ENCODE results near the gene TK2.

Gene TK2

GRCh38 chr16:66478733-66479511, 71.0 kb downstream of the TK2 start:
- Histone ChIP-seq H3K27ac (ENCODE audit: low read depth, low read length, severe bottlenecking) (no peak overlapping the region), H3K4me3 (ENCODE audit: extremely low read depth, insufficient read depth, low read length, poor library complexity, severe bottlenecking) (no peak overlapping the region), H3K36me3 (ENCODE audit: control insufficient read depth, insufficient read depth, low read length) (no peaks in the 10 kb centered on the region), H3K9me3 (ENCODE audit: control insufficient read depth, low read length) (no peaks in the 10 kb centered on the region), H3K4me1 (ENCODE audit: control insufficient read depth, insufficient read depth, low read length, poor library complexity, severe bottlenecking) (no peaks in the 10 kb centered on the region)
- WGBS, 2 experiments (ENCODE audit: insufficient coverage in 2 of 2), result 28 to 37% methylated on average over 6 to 7 of the region's 10 CpGs

- H3K27ac ChIP-seq (ENCODE audit: low read depth, low read length, severe bottlenecking), result no peak overlapping the region
- H3K36me3 ChIP-seq (ENCODE audit: control insufficient read depth, insufficient read depth, low read length), result no peaks in the 10 kb centered on the region
- no peaks in the 10 kb centered on the region for H3K4me1 ChIP-seq (ENCODE audit: control insufficient read depth, insufficient read depth, low read length, poor library complexity, severe bottlenecking)
- no peaks in the 10 kb centered on the region for H3K9me3 ChIP-seq (ENCODE audit: control insufficient read depth, low read length)
- H3K4me3 ChIP-seq (ENCODE audit: extremely low read depth, insufficient read depth, low read length, poor library complexity, severe bottlenecking), result no peak overlapping the region
- WGBS, 2 experiments (ENCODE audit: insufficient coverage in 2 of 2), result 86 to 89% methylated on average over 1 to 2 of the region's 2 CpGs
Measured at GRCh38 chr16:66477028-66477515, 72.8 kb downstream of the TK2 start.

- no peaks in the 10 kb centered on the region for H3K9me3 ChIP-seq (ENCODE audit: control insufficient read depth, low read length)
- 74 to 84% methylated on average over 5 to 7 of the region's 8 CpGs for WGBS, 2 experiments (ENCODE audit: insufficient coverage in 2 of 2)
- no peak overlapping the region for H3K27ac ChIP-seq (ENCODE audit: low read depth, low read length, severe bottlenecking)
- no peak overlapping the region for H3K4me3 ChIP-seq (ENCODE audit: extremely low read depth, insufficient read depth, low read length, poor library complexity, severe bottlenecking)
- no peaks in the 10 kb centered on the region for H3K4me1 ChIP-seq (ENCODE audit: control insufficient read depth, insufficient read depth, low read length, poor library complexity, severe bottlenecking)
- H3K36me3 ChIP-seq (ENCODE audit: control insufficient read depth, insufficient read depth, low read length), result no peaks in the 10 kb centered on the region
Measured at GRCh38 chr16:66476328-66477027, 73.4 kb downstream of the TK2 start.

GRCh38 chr16:66475232-66475631, 74.7 kb downstream of the TK2 start:
- Histone ChIP-seq H3K36me3 (ENCODE audit: control insufficient read depth, insufficient read depth, low read length) (no peaks in the 10 kb centered on the region), H3K4me3 (ENCODE audit: extremely low read depth, insufficient read depth, low read length, poor library complexity, severe bottlenecking) (no peak overlapping the region), H3K4me1 (ENCODE audit: control insufficient read depth, insufficient read depth, low read length, poor library complexity, severe bottlenecking) (peaks cover 8% of the 10 kb centered on the region), H3K9me3 (ENCODE audit: control insufficient read depth, low read length) (no peaks in the 10 kb centered on the region), H3K27ac (ENCODE audit: low read depth, low read length, severe bottlenecking) (no peak overlapping the region)
- WGBS, 2 experiments (ENCODE audit: insufficient coverage in 2 of 2), result 84% methylated on average over 2 of the region's 2 CpGs; no CpG with 5 or more reads in 1 of the 2 experiments

GRCh38 chr16:66474750-66475199, 75.1 kb downstream of the TK2 start:
- H3K36me3 ChIP-seq (ENCODE audit: control insufficient read depth, insufficient read depth, low read length), result no peaks in the 10 kb centered on the region
- 43 to 47% methylated on average over 3 of the region's 4 CpGs for WGBS, 2 experiments (ENCODE audit: insufficient coverage in 2 of 2)
- no peaks in the 10 kb centered on the region for H3K9me3 ChIP-seq (ENCODE audit: control insufficient read depth, low read length)
- H3K27ac ChIP-seq (ENCODE audit: low read depth, low read length, severe bottlenecking), result no peak overlapping the region
- H3K4me1 ChIP-seq (ENCODE audit: control insufficient read depth, insufficient read depth, low read length, poor library complexity, severe bottlenecking), result peaks cover 8% of the 10 kb centered on the region
- H3K4me3 ChIP-seq (ENCODE audit: extremely low read depth, insufficient read depth, low read length, poor library complexity, severe bottlenecking), result no peak overlapping the region

DNA sequence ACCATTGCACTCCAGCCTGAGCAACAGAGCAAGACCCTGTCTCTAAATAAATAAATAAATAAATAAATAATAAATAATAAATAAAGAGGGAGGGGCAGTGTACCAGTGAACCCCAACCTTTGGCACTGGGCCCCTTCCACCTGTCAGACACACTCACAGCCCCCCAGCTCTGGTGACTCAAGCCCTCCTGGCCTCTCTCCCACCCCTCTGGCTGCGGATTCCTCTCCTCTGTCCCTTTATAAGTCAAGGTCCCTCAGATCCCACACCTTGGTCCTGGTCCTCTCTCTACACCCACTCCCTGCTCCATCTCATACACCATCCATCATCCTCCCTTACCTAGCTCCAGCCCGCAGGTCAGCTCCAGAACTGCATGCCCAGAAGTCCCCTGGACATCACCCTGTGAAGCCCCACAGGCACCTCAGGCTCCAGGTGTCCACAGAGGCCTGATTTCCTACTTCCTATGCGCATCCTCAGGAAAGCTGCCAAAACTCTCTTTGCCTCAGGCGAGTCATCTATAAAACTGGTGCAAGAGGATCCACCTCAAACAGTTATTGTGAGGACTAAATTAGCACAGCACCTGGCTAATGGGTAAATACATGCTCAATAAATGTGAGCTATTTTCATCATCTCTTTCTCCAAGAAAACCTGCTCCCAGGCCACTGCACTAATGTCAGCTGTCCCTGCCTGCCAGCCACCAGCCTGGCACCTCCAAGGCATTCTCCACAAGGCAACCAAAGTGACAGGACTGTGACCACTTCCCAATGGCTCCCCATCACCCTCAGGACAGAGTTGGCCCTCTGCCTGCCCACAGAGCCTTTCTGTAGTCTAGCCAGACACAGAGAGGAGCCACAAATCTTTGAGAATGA, 76.0 kb downstream of the TK2 start:
- no peak overlapping the region for H3K27ac ChIP-seq (ENCODE audit: low read depth, low read length, severe bottlenecking)
- no peak overlapping the region for H3K4me3 ChIP-seq (ENCODE audit: extremely low read depth, insufficient read depth, low read length, poor library complexity, severe bottlenecking)
- H3K36me3 ChIP-seq (ENCODE audit: control insufficient read depth, insufficient read depth, low read length), result no peaks in the 10 kb centered on the region
- H3K9me3 ChIP-seq (ENCODE audit: control insufficient read depth, low read length), result no peaks in the 10 kb centered on the region
- WGBS, 2 experiments (ENCODE audit: insufficient coverage in 2 of 2), result 88 to 89% methylated on average over 3 to 4 of the region's 4 CpGs
- peaks cover 8% of the 10 kb centered on the region for H3K4me1 ChIP-seq (ENCODE audit: control insufficient read depth, insufficient read depth, low read length, poor library complexity, severe bottlenecking)

DNA sequence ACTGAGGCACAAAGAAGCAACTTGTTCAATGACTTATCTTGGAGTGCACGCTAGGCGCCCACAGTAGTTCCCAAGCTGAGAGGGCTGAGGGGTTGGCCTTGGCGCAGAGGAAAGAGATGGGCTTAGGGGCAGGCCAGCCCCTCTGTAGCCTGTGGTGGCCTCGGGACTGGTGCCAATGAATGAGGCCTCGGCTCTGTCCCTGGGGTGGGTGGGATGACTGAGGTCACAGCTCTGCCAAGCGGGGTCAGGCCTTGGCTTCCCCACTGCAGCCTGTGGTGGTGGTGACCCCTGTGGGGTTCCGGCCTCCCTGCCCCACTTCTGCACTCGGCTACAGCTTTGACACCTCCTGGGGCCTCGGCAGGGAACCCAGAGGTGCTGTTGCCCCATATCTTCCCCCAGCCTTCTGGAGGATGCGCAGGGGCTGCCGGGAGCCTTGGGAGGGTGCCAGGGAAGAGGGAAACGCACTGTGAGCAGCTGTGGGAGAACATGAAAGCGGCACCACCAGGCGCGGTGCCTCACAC, 76.8 kb downstream of the TK2 start:
- no peak overlapping the region for H3K27ac ChIP-seq (ENCODE audit: low read depth, low read length, severe bottlenecking)
- peaks cover 8% of the 10 kb centered on the region for H3K4me1 ChIP-seq (ENCODE audit: control insufficient read depth, insufficient read depth, low read length, poor library complexity, severe bottlenecking)
- H3K36me3 ChIP-seq (ENCODE audit: control insufficient read depth, insufficient read depth, low read length), result no peaks in the 10 kb centered on the region
- H3K4me3 ChIP-seq (ENCODE audit: extremely low read depth, insufficient read depth, low read length, poor library complexity, severe bottlenecking), result no peak overlapping the region
- WGBS, 2 experiments (ENCODE audit: insufficient coverage in 2 of 2), result 91 to 98% methylated on average over 9 to 11 of the region's 15 CpGs
- H3K9me3 ChIP-seq (ENCODE audit: control insufficient read depth, low read length), result no peaks in the 10 kb centered on the region

- Histone ChIP-seq H3K4me3 (ENCODE audit: extremely low read depth, insufficient read depth, low read length, poor library complexity, severe bottlenecking) (no peak overlapping the region), H3K9me3 (ENCODE audit: control insufficient read depth, low read length) (no peaks in the 10 kb centered on the region), H3K4me1 (ENCODE audit: control insufficient read depth, insufficient read depth, low read length, poor library complexity, severe bottlenecking) (peaks cover 8% of the 10 kb centered on the region), H3K27ac (ENCODE audit: low read depth, low read length, severe bottlenecking) (no peak overlapping the region), H3K36me3 (ENCODE audit: control insufficient read depth, insufficient read depth, low read length) (no peaks in the 10 kb centered on the region)
- WGBS, 2 experiments (ENCODE audit: insufficient coverage in 2 of 2), result 82 to 93% methylated on average over 7 to 8 of the region's 10 CpGs
Measured at GRCh38 chr16:66471716-66472393, 78.1 kb downstream of the TK2 start.

GRCh38 chr16:66471264-66471663, 78.7 kb downstream of the TK2 start:
- no peak overlapping the region for H3K4me3 ChIP-seq (ENCODE audit: extremely low read depth, insufficient read depth, low read length, poor library complexity, severe bottlenecking)
- no peaks in the 10 kb centered on the region for H3K9me3 ChIP-seq (ENCODE audit: control insufficient read depth, low read length)
- peaks cover 8% of the 10 kb centered on the region for H3K4me1 ChIP-seq (ENCODE audit: control insufficient read depth, insufficient read depth, low read length, poor library complexity, severe bottlenecking)
- WGBS, 2 experiments (ENCODE audit: insufficient coverage in 2 of 2), result 93 to 100% methylated on average over 4 to 9 of the region's 10 CpGs
- H3K27ac ChIP-seq (ENCODE audit: low read depth, low read length, severe bottlenecking), result no peak overlapping the region
- H3K36me3 ChIP-seq (ENCODE audit: control insufficient read depth, insufficient read depth, low read length), result no peaks in the 10 kb centered on the region

DNA sequence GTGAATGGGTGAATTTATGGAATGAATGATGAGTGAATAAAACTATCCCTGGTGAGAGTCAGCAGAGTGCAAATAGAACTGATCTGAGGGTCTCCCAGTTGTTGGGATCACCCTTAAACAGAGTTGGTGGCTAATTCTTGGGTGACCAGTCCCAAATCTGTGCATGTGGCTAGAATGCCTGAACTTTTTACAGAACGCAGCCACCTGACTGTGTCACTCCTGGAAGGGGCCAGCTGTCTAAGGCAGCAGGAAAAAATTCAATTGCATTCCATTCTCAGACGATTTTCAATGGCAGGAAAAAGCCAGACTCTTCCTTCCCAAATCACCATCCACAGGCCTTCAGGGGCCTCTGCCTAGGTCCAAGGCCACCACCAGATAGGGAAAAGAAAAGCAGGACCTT, 79.4 kb downstream of the TK2 start:
- Histone ChIP-seq H3K4me3 (ENCODE audit: extremely low read depth, insufficient read depth, low read length, poor library complexity, severe bottlenecking) (no peak overlapping the region), H3K4me1 (ENCODE audit: control insufficient read depth, insufficient read depth, low read length, poor library complexity, severe bottlenecking) (peaks cover 8% of the 10 kb centered on the region), H3K27ac (ENCODE audit: low read depth, low read length, severe bottlenecking) (no peak overlapping the region), H3K9me3 (ENCODE audit: control insufficient read depth, low read length) (no peaks in the 10 kb centered on the region), H3K36me3 (ENCODE audit: control insufficient read depth, insufficient read depth, low read length) (no peaks in the 10 kb centered on the region)
- 88 to 100% methylated on average over 1 of the region's 2 CpGs for WGBS, 2 experiments (ENCODE audit: insufficient coverage in 2 of 2)
